ENCODE measurements around the gene SPINK1.

DNA sequence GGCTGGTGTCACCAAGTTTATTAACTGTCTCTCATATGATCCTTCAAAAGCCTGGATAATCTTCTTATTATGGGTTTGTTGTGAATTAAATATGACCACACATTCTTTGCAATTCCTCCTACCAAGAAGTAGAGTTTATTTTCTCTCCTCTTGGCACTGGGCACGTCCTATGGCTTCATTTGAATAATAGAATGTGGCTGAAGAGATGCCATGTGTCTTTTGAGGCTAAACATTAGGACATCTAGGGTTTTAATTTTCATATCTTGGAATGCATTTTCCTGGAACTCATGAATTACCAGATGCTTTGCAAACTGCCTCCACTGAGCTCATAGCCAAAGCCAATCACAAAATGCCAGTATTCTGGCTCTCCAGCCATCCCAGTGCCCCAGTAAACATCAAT lies 27.1 kb upstream of the SPINK1 start:
- TF ChIP-seq EZH2phosphoT487 (IDR thresholded peaks at IDR 0.05; ENCODE audit: borderline replicate concordance) (no peak), POLR2AphosphoS5 (IDR thresholded peaks at IDR 0.05; ENCODE audit: low read depth, low read length) (no peak), JUND (IDR thresholded peaks at IDR 0.05) (no peak), RAD21 (IDR thresholded peaks at IDR 0.05; ENCODE audit: low read depth) (no peak), POLR2A (IDR thresholded peaks at IDR 0.05; ENCODE audit: borderline replicate concordance, extremely low read depth, insufficient read depth, insufficient read length) (no peak), EGR1 (IDR thresholded peaks at IDR 0.05; ENCODE audit: low read depth) (no peak), SIN3A (IDR thresholded peaks at IDR 0.05; ENCODE audit: low read depth) (no peak), ZFX (IDR thresholded peaks at IDR 0.05) (no peak)
- TF ChIP-seq, protein P1, sequence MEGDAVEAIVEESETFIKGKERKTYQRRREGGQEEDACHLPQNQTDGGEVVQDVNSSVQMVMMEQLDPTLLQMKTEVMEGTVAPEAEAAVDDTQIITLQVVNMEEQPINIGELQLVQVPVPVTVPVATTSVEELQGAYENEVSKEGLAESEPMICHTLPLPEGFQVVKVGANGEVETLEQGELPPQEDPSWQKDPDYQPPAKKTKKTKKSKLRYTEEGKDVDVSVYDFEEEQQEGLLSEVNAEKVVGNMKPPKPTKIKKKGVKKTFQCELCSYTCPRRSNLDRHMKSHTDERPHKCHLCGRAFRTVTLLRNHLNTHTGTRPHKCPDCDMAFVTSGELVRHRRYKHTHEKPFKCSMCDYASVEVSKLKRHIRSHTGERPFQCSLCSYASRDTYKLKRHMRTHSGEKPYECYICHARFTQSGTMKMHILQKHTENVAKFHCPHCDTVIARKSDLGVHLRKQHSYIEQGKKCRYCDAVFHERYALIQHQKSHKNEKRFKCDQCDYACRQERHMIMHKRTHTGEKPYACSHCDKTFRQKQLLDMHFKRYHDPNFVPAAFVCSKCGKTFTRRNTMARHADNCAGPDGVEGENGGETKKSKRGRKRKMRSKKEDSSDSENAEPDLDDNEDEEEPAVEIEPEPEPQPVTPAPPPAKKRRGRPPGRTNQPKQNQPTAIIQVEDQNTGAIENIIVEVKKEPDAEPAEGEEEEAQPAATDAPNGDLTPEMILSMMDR (IDR thresholded peaks at IDR 0.05 in 2 of 3, conservative IDR thresholded peaks at IDR 0.05 in 1 of 3; ENCODE audit: borderline replicate concordance in 1 of 3, insufficient read depth in 1 of 3, low read depth in 2 of 3, low read length in 2 of 3): no peak
- TF ChIP-seq, protein P2, sequence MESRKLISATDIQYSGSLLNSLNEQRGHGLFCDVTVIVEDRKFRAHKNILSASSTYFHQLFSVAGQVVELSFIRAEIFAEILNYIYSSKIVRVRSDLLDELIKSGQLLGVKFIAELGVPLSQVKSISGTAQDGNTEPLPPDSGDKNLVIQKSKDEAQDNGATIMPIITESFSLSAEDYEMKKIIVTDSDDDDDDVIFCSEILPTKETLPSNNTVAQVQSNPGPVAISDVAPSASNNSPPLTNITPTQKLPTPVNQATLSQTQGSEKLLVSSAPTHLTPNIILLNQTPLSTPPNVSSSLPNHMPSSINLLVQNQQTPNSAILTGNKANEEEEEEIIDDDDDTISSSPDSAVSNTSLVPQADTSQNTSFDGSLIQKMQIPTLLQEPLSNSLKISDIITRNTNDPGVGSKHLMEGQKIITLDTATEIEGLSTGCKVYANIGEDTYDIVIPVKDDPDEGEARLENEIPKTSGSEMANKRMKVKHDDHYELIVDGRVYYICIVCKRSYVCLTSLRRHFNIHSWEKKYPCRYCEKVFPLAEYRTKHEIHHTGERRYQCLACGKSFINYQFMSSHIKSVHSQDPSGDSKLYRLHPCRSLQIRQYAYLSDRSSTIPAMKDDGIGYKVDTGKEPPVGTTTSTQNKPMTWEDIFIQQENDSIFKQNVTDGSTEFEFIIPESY (IDR thresholded peaks at IDR 0.05; ENCODE audit: extremely low read depth, insufficient replicate concordance, low read length): no peak
- TF ChIP-seq, protein P3, sequence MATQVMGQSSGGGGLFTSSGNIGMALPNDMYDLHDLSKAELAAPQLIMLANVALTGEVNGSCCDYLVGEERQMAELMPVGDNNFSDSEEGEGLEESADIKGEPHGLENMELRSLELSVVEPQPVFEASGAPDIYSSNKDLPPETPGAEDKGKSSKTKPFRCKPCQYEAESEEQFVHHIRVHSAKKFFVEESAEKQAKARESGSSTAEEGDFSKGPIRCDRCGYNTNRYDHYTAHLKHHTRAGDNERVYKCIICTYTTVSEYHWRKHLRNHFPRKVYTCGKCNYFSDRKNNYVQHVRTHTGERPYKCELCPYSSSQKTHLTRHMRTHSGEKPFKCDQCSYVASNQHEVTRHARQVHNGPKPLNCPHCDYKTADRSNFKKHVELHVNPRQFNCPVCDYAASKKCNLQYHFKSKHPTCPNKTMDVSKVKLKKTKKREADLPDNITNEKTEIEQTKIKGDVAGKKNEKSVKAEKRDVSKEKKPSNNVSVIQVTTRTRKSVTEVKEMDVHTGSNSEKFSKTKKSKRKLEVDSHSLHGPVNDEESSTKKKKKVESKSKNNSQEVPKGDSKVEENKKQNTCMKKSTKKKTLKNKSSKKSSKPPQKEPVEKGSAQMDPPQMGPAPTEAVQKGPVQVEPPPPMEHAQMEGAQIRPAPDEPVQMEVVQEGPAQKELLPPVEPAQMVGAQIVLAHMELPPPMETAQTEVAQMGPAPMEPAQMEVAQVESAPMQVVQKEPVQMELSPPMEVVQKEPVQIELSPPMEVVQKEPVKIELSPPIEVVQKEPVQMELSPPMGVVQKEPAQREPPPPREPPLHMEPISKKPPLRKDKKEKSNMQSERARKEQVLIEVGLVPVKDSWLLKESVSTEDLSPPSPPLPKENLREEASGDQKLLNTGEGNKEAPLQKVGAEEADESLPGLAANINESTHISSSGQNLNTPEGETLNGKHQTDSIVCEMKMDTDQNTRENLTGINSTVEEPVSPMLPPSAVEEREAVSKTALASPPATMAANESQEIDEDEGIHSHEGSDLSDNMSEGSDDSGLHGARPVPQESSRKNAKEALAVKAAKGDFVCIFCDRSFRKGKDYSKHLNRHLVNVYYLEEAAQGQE (IDR thresholded peaks at IDR 0.05; ENCODE audit: low read depth): no peak
